Measurements from ENCODE around the gene NPAS3. TPM values are rescaled to one million over a fixed set of nuclear protein-coding genes. Genes with fewer than 3 reads are reported as not detected.

Gene NPAS3
- total RNA-seq, 4 donors from 2014 or later, result 1.9 to 10.6 (median 2.2) TPM

GRCh38 chr14:33553706-33554278 lies 615.1 kb downstream of the NPAS3 start:
- Histone ChIP-seq H3K27ac (no peak overlapping the region), H3K4me1 (no peaks in the 10 kb centered on the region), H3K36me3 (no peaks in the 10 kb centered on the region), H3K9me3 (no peaks in the 10 kb centered on the region), H3K27me3 (no peaks in the 10 kb centered on the region), H3K4me3 (no peak overlapping the region)
- ATAC-seq, result no peak
- TF ChIP-seq POLR2A (IDR thresholded peaks at IDR 0.05), result no peak
- no peak for TF ChIP-seq EP300 (IDR thresholded peaks at IDR 0.05)
- TF ChIP-seq, protein P1, sequence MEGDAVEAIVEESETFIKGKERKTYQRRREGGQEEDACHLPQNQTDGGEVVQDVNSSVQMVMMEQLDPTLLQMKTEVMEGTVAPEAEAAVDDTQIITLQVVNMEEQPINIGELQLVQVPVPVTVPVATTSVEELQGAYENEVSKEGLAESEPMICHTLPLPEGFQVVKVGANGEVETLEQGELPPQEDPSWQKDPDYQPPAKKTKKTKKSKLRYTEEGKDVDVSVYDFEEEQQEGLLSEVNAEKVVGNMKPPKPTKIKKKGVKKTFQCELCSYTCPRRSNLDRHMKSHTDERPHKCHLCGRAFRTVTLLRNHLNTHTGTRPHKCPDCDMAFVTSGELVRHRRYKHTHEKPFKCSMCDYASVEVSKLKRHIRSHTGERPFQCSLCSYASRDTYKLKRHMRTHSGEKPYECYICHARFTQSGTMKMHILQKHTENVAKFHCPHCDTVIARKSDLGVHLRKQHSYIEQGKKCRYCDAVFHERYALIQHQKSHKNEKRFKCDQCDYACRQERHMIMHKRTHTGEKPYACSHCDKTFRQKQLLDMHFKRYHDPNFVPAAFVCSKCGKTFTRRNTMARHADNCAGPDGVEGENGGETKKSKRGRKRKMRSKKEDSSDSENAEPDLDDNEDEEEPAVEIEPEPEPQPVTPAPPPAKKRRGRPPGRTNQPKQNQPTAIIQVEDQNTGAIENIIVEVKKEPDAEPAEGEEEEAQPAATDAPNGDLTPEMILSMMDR (IDR thresholded peaks at IDR 0.05), result no peak
- no peak for TF ChIP-seq POLR2AphosphoS5 (IDR thresholded peaks at IDR 0.05)
- 89 to 100% methylated on average over 2 to 6 of the region's 6 CpGs for WGBS, 2 donors (ENCODE audit: low coverage in 1 of 2)

- no peak overlapping the region for H3K27ac ChIP-seq
- no peaks in the 10 kb centered on the region for H3K27me3 ChIP-seq
- H3K4me1 ChIP-seq, result no peaks in the 10 kb centered on the region
- ATAC-seq, result no peak
- H3K4me3 ChIP-seq, result no peak overlapping the region
- H3K36me3 ChIP-seq, result no peaks in the 10 kb centered on the region
- H3K9me3 ChIP-seq, result no peaks in the 10 kb centered on the region
- 88 to 100% methylated on average over 2 of the region's 2 CpGs for WGBS, 2 donors (ENCODE audit: low coverage in 1 of 2)
- no peak for TF ChIP-seq POLR2AphosphoS5 (IDR thresholded peaks at IDR 0.05)
- no peak for TF ChIP-seq POLR2A (IDR thresholded peaks at IDR 0.05)
- TF ChIP-seq, protein P1 (IDR thresholded peaks at IDR 0.05), result no peak
- no peak for TF ChIP-seq EP300 (IDR thresholded peaks at IDR 0.05)
Observed at GRCh38 chr14:33554988-33555387, 616.3 kb downstream of the NPAS3 start.

GRCh38 chr14:33555710-33556350 lies 617.2 kb downstream of the NPAS3 start:
- no peaks in the 10 kb centered on the region for H3K36me3 ChIP-seq
- H3K27me3 ChIP-seq, result no peaks in the 10 kb centered on the region
- no peak for ATAC-seq
- TF ChIP-seq POLR2AphosphoS5 (IDR thresholded peaks at IDR 0.05) (no peak), POLR2A (IDR thresholded peaks at IDR 0.05) (no peak), EP300 (IDR thresholded peaks at IDR 0.05) (no peak)
- TF ChIP-seq, protein P1 (IDR thresholded peaks at IDR 0.05), result no peak
- no peak overlapping the region for H3K27ac ChIP-seq
- 67 to 72% methylated on average over 5 of the region's 5 CpGs for WGBS, 2 donors (ENCODE audit: low coverage in 1 of 2)
- H3K9me3 ChIP-seq, result no peaks in the 10 kb centered on the region
- H3K4me1 ChIP-seq, result no peaks in the 10 kb centered on the region
- no peak overlapping the region for H3K4me3 ChIP-seq

DNA sequence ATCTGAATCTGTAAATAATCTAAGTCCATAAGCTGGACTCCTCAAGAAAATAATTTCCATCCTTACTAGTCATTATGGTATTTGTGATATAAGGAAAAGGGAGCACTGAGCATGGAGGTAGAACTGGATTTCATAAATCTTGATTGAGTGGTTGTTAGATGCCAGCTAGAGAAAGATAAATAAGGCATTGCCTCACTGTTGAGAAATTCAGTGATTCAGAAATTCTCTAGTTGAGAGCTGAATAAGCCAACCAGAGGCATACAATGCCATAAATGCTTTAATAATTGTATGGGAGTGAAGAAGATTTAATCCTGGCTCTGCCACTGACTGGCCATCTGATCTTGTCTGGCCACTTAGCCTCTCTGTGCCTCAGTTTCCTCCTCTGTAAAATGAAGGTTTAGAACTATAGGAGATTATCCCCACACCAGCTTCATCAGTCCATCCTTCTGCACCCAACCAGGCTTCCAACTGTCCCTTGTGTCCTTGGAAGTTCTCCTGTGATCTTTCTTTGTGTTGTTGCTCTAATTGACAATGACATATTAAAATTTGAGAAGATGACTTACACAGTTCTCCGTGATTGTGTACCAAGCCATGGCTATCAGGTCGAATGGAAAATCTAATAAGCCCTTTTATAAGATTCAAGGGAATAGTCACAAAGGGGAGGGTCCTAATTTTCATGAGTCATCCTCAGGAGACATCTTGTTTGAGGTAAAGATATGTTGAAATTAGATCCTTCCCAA lies 617.9 kb downstream of the NPAS3 start:
- 89 to 97% methylated on average over 2 of the region's 2 CpGs for WGBS, 2 donors (ENCODE audit: low coverage in 1 of 2)
- TF ChIP-seq EP300 (IDR thresholded peaks at IDR 0.05) (no peak), POLR2A (IDR thresholded peaks at IDR 0.05) (no peak), POLR2AphosphoS5 (IDR thresholded peaks at IDR 0.05) (no peak)
- TF ChIP-seq, protein P1 (IDR thresholded peaks at IDR 0.05), result no peak
- Histone ChIP-seq H3K4me1 (no peaks in the 10 kb centered on the region), H3K27ac (no peak overlapping the region), H3K4me3 (no peak overlapping the region), H3K9me3 (no peaks in the 10 kb centered on the region), H3K36me3 (no peaks in the 10 kb centered on the region), H3K27me3 (no peaks in the 10 kb centered on the region)
- no peak for ATAC-seq
